A549 (cell line): ENCODE results near the gene COL2A1. TPM values are rescaled to one million over a fixed set of nuclear protein-coding genes. Genes with fewer than 3 reads are reported as not detected.

ENCODE experiments used
- ATAC-seq, 2 experiments: fragments of 200-7000 bp in 1 of 2; fragments of >200 bp in 1 of 2; cut with Nextera tagmentation in 1 of 2; cut with Tn5 transposase in 1 of 2; 3 replicates each; pipeline versions ENCODE4 v1.8.0 to v1.9.1; 2018 to 2020; ENCODE audit warnings: mild to moderate bottlenecking in 1 of 2, moderate library complexity in 1 of 2
- CTCF ChIA-PET: fragments of 300-600 bp; sonication (Branson Sonifier 250); formaldehyde crosslinking; extraction: SDS; loops from one replicate; lab custom pipeline; 2021; ENCODE audit warnings: antibody characterized with exemption, inconsistent platforms; lab: Yijun Ruan, JAX
- POLR2A ChIA-PET: fragments of 350-600 bp; formaldehyde crosslinking; extraction: SDS; loops from one replicate; lab custom pipeline; 2021; ENCODE audit warnings: antibody characterized with exemption, inconsistent platforms; lab: Yijun Ruan, JAX
- DNase-seq, 2 experiments: peaks; one replicate each; pipeline versions ENCODE4 v3.0.0 to v3.0.0-alpha.2; 2011 to 2016; ENCODE audit warnings: low read depth in 1 of 2, low spot score in 1 of 2
- FAIRE-seq: peaks from 2 replicates; lab custom pipeline; 2011; peaks lifted over from hg19 to GRCh38; lab: Jason Lieb, UNC
- H3K27ac ChIP-seq, 2 experiments: fragments of >200 bp; sonication (Bioruptor Twin); formaldehyde crosslinking; 3 replicates each; pipeline ENCODE4 v1.5.1; 2016 to 2017
- H3K4me1 ChIP-seq: fragments of >200 bp; sonication (Bioruptor Twin); formaldehyde crosslinking; 3 replicates; pipeline ENCODE4 v1.6.1; 2016
- H3K4me2 ChIP-seq: fragments of >200 bp; sonication (Bioruptor Twin); formaldehyde crosslinking; 3 replicates; pipeline ENCODE4 v1.6.1; 2016
- H3K4me3 ChIP-seq: fragments of >200 bp; sonication (Bioruptor Twin); formaldehyde crosslinking; 3 replicates; pipeline ENCODE4 v1.5.1; 2016
- H3K9me3 ChIP-seq: fragments of >200 bp; sonication (Bioruptor Twin); formaldehyde crosslinking; 3 replicates; pipeline ENCODE4 v1.6.1; 2016
- BHLHE40 ChIP-seq: IDR thresholded peaks from 2 replicates; pipeline ENCODE4 v1.6.1; 2012; ENCODE audit warnings: low read depth, low read length, inconsistent platforms
- CBX8 ChIP-seq: fragments of 200-600 bp; sonication (generic); IDR thresholded peaks from 2 replicates; pipeline ENCODE4 v1.6.1; 2016
- CEBPB ChIP-seq, 2 experiments: fragments of >200 bp in 1 of 2; sonication (Bioruptor Twin) in 1 of 2; formaldehyde crosslinking in 1 of 2; IDR thresholded peaks; 2 replicates each; pipeline ENCODE4 v1.6.1; 2012 to 2016
- EHMT2 ChIP-seq: fragments of 200-600 bp; sonication (generic); IDR thresholded peaks from 2 replicates; pipeline ENCODE4 v1.6.1; 2016; ENCODE audit warnings: antibody characterized with exemption, low read depth, mild to moderate bottlenecking, moderate library complexity
- ESRRA ChIP-seq: fragments of 150-350 bp; IDR thresholded peaks from 2 replicates; pipeline ENCODE4 v1.6.1; 2014; ENCODE audit warnings: mild to moderate bottlenecking, low read length, borderline replicate concordance
- FOSB ChIP-seq: fragments of 250-450 bp; sonication (Bioruptor Pico); IDR thresholded peaks from 2 replicates; pipeline ENCODE4 v1.5.0; 2020; ENCODE audit warnings: mild to moderate bottlenecking, moderate library complexity
- FOSL2 ChIP-seq, 2 experiments: fragments of 450-650 bp in 1 of 2; fragments of >200 bp in 1 of 2; sonication (Bioruptor Twin) in 1 of 2; formaldehyde crosslinking; IDR thresholded peaks; 2 replicates each; pipeline versions ENCODE4 v1.5.0 to v1.6.1; 2016 to 2020; ENCODE audit warnings: mild to moderate bottlenecking in 1 of 2, moderate library complexity in 1 of 2
- GATA3 ChIP-seq: IDR thresholded peaks from 2 replicates; pipeline ENCODE4 v1.6.1; 2012; ENCODE audit warnings: borderline replicate concordance
- HOXA7 ChIP-seq: fragments of 250-450 bp; sonication (Bioruptor Pico); IDR thresholded peaks from 2 replicates; pipeline ENCODE4 v1.5.0; 2020; ENCODE audit warnings: mild to moderate bottlenecking, moderate library complexity
- JUN ChIP-seq, 2 experiments: fragments of >200 bp; sonication (Bioruptor Twin); formaldehyde crosslinking; IDR thresholded peaks; 2 replicates in 1 of 2; 3 replicates in 1 of 2; pipeline ENCODE4 v1.6.1; 2016 to 2017
- JUNB ChIP-seq: fragments of >200 bp; sonication (Bioruptor Twin); formaldehyde crosslinking; IDR thresholded peaks from 2 replicates; pipeline ENCODE4 v1.6.1; 2016
- KDM1A ChIP-seq: fragments of 200-600 bp; sonication (generic); IDR thresholded peaks from 2 replicates; pipeline ENCODE4 v1.6.1; 2016; ENCODE audit warnings: low read depth, mild to moderate bottlenecking
- MAFK ChIP-seq: fragments of 450-650 bp; IDR thresholded peaks from 2 replicates; pipeline ENCODE4 v1.6.1; 2014; ENCODE audit not compliant: partially characterized antibody
- NPAS2 ChIP-seq: fragments of 250-450 bp; sonication (Bioruptor Pico); IDR thresholded peaks from 2 replicates; pipeline ENCODE4 v1.8.0; 2022; ENCODE audit warnings: mild to moderate bottlenecking, moderate library complexity, borderline replicate concordance
- NR3C1 ChIP-seq: fragments of >200 bp; sonication (Bioruptor Twin); formaldehyde crosslinking; IDR thresholded peaks from 3 replicates; pipeline ENCODE4 v1.6.1; 2017
- POLR2AphosphoS2 ChIP-seq: conservative IDR thresholded peaks from 2 replicates; pipeline ENCODE4 v1.6.1; 2012; ENCODE audit warnings: low read length, improper control_type of control experiment, inconsistent platforms
- RCOR1 ChIP-seq: fragments of 150-350 bp; IDR thresholded peaks from 2 replicates; pipeline ENCODE4 v1.6.1; 2014; ENCODE audit warnings: antibody characterized with exemption, low read length, low read depth
- RFX5 ChIP-seq: fragments of 450-650 bp; IDR thresholded peaks from 2 replicates; pipeline ENCODE4 v1.7.1; 2014; ENCODE audit warnings: antibody characterized with exemption, mild to moderate bottlenecking, moderate library complexity
- WGBS: methylation state at CpG from one replicate; pipeline ENCODE4 v1.1.6; 2017; ENCODE audit errors: missing lambda C conversion rate; 5-methylcytosine and 5-hydroxymethylcytosine counted together
- polyA plus RNA-seq, 4 experiments: library from polyadenylated mRNA; depleted of rRNA in 3 of 4; stranded (reverse); fragments of >200 nt; fragmentation: RNase III in 1 of 4; extraction: RNeasy Plus Mini Kit Qiagen cat#74134 plus additional on column Dnase treatment in 1 of 4; gene quantifications; 2 replicates in 3 of 4; 3 replicates in 1 of 4; pipeline ENCODE4 v1.2.3, GENCODE V29; 2011 to 2017
- TF ChIP-seq, protein P1 (sequence below): fragments of 450-650 bp; IDR thresholded peaks from 2 replicates; pipeline ENCODE4 v1.6.1; 2014; ENCODE audit warnings: antibody characterized with exemption
- TF ChIP-seq, protein P2 (sequence below): IDR thresholded peaks from 2 replicates; pipeline ENCODE4 v1.6.1; 2012; ENCODE audit warnings: low read depth, borderline replicate concordance
- TF ChIP-seq, protein P3 (sequence below): fragments of 250-450 bp; sonication (Bioruptor Pico); IDR thresholded peaks from 2 replicates; pipeline ENCODE4 v1.5.0; 2021; ENCODE audit warnings: mild to moderate bottlenecking, moderate library complexity, borderline replicate concordance
- TF ChIP-seq, protein P4 (sequence below): fragments of 200-600 bp; sonication (generic); IDR thresholded peaks from 2 replicates; pipeline ENCODE4 v1.6.1; 2016; ENCODE audit warnings: antibody characterized with exemption, mild to moderate bottlenecking, moderate library complexity
- TF ChIP-seq, protein P5 (sequence below): fragments of 250-450 bp; sonication (Bioruptor Pico); IDR thresholded peaks from 2 replicates; pipeline ENCODE4 v1.5.0; 2020; ENCODE audit warnings: low read depth, mild to moderate bottlenecking, moderate library complexity

The COL2A1 gene
- polyA plus RNA-seq, 2 of the 4 experiments (the other 2 are of a cell fraction): 0.01 TPM; not detected in 1

DNA sequence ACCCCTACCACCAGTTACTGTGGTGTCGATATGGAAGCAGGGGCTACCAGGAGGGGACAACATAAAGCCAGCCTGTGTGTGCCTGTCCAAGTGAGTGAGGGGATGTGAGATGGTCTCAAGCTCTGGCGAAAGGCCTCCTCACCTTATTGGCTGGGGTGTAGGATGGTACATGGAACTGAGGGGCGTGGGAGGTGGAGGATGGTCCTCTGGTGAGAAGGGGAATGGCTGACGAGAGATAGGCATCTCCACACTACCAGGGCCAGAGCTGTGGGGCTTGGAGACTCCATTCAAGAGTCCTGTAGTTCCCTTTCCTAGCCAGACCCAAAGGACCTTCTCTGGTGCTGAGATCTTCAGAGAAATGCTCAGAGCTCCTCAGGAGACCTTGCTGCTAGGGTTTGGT is 32.5 kb upstream of the COL2A1 start:
- FAIRE-seq (no peak), ATAC-seq (no peak), DNase-seq (no peak)
- no peak for TF ChIP-seq NPAS2
- no peak for TF ChIP-seq CEBPB (IDR thresholded peaks at IDR 0.05)
- TF ChIP-seq ESRRA: no peak
- TF ChIP-seq JUN (IDR thresholded peaks at IDR 0.05): no peak
- no peak for TF ChIP-seq RFX5
- TF ChIP-seq RCOR1: no peak
- TF ChIP-seq HOXA7: no peak
- no peak for TF ChIP-seq EHMT2
- TF ChIP-seq, protein P1, sequence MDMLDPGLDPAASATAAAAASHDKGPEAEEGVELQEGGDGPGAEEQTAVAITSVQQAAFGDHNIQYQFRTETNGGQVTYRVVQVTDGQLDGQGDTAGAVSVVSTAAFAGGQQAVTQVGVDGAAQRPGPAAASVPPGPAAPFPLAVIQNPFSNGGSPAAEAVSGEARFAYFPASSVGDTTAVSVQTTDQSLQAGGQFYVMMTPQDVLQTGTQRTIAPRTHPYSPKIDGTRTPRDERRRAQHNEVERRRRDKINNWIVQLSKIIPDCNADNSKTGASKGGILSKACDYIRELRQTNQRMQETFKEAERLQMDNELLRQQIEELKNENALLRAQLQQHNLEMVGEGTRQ: no peak
- TF ChIP-seq, protein P2, sequence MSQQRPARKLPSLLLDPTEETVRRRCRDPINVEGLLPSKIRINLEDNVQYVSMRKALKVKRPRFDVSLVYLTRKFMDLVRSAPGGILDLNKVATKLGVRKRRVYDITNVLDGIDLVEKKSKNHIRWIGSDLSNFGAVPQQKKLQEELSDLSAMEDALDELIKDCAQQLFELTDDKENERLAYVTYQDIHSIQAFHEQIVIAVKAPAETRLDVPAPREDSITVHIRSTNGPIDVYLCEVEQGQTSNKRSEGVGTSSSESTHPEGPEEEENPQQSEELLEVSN: no peak
- TF ChIP-seq, all 56 proteins: peak for 0
- Histone ChIP-seq H3K4me1 (no peaks in the 10 kb centered on the region), H3K9me3 (no peaks in the 10 kb centered on the region), H3K4me3 (no peak overlapping the region), H3K27ac (no peak overlapping the region), H3K4me2 (no peak overlapping the region)
- 68% methylated on average over 4 of the region's 4 CpGs for WGBS
- ChIA-PET POLR2A (no interaction called here), CTCF (no interaction called here)

DNA sequence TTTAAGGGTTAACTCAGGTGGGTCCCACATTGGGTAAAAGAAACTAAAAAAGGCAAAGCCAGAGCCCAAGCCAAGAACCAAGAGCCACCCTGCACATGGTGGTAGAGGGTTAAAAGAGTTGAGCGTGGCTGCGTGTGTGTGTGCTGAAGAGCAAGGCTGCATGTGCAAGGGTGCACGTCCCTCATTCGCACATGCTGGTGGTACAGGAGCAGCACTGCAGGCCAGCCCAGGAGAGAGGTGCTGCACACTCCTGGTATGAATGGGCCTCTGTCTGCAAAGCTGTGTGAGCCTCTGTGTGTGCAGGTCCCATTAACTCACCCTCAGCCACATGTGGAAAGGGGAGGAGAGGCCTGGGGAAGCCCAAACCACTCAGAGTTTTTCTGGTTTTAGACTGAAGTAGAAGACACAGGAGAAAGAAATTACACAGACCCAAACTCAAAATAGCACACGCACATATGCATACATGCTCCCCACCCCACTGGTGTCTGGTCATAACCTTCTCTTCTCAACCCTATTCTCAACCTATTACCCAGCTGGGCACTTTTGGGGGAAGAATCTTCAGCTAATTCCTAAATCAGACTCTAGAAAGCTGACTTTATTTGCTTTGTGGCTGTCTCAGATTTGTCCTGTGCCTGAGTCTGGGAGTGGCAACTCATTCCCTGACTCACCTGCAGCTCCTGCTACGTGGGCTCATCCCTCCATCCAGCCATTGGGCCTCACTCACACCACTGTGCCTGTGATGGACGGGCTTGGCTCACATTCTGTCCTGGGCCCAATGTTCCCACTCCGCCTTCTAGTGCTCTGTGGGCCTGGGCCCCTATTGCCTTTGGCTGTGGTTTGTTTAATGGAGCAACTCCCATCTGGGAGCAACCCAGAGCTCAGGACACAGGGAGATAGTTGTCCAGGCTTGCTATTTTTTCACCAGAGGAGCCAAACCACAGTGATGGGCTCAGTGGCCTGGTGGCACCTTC is 30.8 kb upstream of the COL2A1 start:
- FAIRE-seq: no peak
- no peak overlapping the region for H3K27ac ChIP-seq
- H3K4me3 ChIP-seq: no peak overlapping the region
- no peak for ATAC-seq
- H3K9me3 ChIP-seq: no peaks in the 10 kb centered on the region
- H3K4me2 ChIP-seq: no peak overlapping the region
- no peak for DNase-seq
- 81% methylated on average over 8 of the region's 8 CpGs for WGBS
- POLR2A ChIA-PET: no interaction called here
- TF ChIP-seq, protein P3, sequence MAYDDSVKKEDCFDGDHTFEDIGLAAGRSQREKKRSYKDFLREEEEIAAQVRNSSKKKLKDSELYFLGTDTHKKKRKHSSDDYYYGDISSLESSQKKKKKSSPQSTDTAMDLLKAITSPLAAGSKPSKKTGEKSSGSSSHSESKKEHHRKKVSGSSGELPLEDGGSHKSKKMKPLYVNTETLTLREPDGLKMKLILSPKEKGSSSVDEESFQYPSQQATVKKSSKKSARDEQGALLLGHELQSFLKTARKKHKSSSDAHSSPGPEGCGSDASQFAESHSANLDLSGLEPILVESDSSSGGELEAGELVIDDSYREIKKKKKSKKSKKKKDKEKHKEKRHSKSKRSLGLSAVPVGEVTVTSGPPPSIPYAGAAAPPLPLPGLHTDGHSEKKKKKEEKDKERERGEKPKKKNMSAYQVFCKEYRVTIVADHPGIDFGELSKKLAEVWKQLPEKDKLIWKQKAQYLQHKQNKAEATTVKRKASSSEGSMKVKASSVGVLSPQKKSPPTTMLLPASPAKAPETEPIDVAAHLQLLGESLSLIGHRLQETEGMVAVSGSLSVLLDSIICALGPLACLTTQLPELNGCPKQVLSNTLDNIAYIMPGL: no peak
- no peak for TF ChIP-seq CBX8
- TF ChIP-seq BHLHE40: no peak
- TF ChIP-seq POLR2AphosphoS2: no peak
- no peak for TF ChIP-seq FOSB
- no peak for TF ChIP-seq MAFK
- TF ChIP-seq JUNB: no peak
- TF ChIP-seq NR3C1: no peak
- TF ChIP-seq, protein P4, sequence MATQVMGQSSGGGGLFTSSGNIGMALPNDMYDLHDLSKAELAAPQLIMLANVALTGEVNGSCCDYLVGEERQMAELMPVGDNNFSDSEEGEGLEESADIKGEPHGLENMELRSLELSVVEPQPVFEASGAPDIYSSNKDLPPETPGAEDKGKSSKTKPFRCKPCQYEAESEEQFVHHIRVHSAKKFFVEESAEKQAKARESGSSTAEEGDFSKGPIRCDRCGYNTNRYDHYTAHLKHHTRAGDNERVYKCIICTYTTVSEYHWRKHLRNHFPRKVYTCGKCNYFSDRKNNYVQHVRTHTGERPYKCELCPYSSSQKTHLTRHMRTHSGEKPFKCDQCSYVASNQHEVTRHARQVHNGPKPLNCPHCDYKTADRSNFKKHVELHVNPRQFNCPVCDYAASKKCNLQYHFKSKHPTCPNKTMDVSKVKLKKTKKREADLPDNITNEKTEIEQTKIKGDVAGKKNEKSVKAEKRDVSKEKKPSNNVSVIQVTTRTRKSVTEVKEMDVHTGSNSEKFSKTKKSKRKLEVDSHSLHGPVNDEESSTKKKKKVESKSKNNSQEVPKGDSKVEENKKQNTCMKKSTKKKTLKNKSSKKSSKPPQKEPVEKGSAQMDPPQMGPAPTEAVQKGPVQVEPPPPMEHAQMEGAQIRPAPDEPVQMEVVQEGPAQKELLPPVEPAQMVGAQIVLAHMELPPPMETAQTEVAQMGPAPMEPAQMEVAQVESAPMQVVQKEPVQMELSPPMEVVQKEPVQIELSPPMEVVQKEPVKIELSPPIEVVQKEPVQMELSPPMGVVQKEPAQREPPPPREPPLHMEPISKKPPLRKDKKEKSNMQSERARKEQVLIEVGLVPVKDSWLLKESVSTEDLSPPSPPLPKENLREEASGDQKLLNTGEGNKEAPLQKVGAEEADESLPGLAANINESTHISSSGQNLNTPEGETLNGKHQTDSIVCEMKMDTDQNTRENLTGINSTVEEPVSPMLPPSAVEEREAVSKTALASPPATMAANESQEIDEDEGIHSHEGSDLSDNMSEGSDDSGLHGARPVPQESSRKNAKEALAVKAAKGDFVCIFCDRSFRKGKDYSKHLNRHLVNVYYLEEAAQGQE: no peak
- no peak for TF ChIP-seq KDM1A
- TF ChIP-seq GATA3: no peak
- TF ChIP-seq EHMT2: no peak
- no peak for TF ChIP-seq FOSL2 (IDR thresholded peaks at IDR 0.05)
- TF ChIP-seq FOSL2 (CRISPR knock-in tag; IDR thresholded peaks at IDR 0.05): no peak
- TF ChIP-seq, protein P5, sequence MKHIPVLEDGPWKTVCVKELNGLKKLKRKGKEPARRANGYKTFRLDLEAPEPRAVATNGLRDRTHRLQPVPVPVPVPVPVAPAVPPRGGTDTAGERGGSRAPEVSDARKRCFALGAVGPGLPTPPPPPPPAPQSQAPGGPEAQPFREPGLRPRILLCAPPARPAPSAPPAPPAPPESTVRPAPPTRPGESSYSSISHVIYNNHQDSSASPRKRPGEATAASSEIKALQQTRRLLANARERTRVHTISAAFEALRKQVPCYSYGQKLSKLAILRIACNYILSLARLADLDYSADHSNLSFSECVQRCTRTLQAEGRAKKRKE: no peak
- TF ChIP-seq, all 56 proteins: peak for 0
- CTCF ChIA-PET: interaction anchor here (1.3 to 1.5 kb wide), 2 partner anchors 12 to 27 kb away, joined by 4 to 6 read pairs; no protein-coding TSS in a partner anchor
- H3K4me1 ChIP-seq: no peaks in the 10 kb centered on the region
